GM12878 (cell line): Measurements from ENCODE around the gene ANO3. TPM values are rescaled to one million over a fixed set of nuclear protein-coding genes. Genes with fewer than 3 reads are reported as not detected.

Experiments used
- ATAC-seq: fragments of 200-7000 bp; cut with Tn5 transposase; 3 replicates; pipeline ENCODE4 v1.9.1; 2020; ENCODE audit warnings: mild to moderate bottlenecking, moderate library complexity
- BruUV-seq: library from RNA; stranded (reverse); fragments of 400-500 nt; replicated peaks from 2 replicates; lab custom pipeline; 2021; lab: Mats Ljungman, UMichigan
- CTCF ChIA-PET: fragments of 300-600 bp; sonication (Branson Sonifier 250); formaldehyde crosslinking; extraction: SDS; loops from one replicate; lab custom pipeline; 2021; ENCODE audit warnings: inconsistent platforms; lab: Yijun Ruan, JAX
- POLR2A ChIA-PET: fragments of 350-600 bp; formaldehyde crosslinking; extraction: SDS; loops from one replicate; lab custom pipeline; 2021; ENCODE audit warnings: inconsistent platforms; lab: Charles Lee
- RAD21 ChIA-PET: fragments of 300-600 bp; sonication (Branson Sonifier 250); formaldehyde crosslinking; loops from one replicate; lab custom pipeline; 2023; ENCODE audit warnings: antibody characterized with exemption; ENCODE audit not compliant: unreplicated experiment; lab: Charles Lee
- SMC1A ChIA-PET: fragments of 300-600 bp; sonication (Branson Sonifier 250); formaldehyde crosslinking; loops from one replicate; lab custom pipeline; 2023; ENCODE audit not compliant: unreplicated experiment, uncharacterized antibody; lab: Charles Lee
- DNase-seq: peaks from one replicate; pipeline ENCODE4 v3.0.0-alpha.2; 2011; ENCODE audit warnings: low read depth, low spot score
- FAIRE-seq: peaks from 3 replicates; lab custom pipeline; 2011; peaks lifted over from hg19 to GRCh38; lab: Jason Lieb, UNC
- H2AFZ ChIP-seq: 2 replicates; pipeline ENCODE4 v1.6.0; 2011; ENCODE audit warnings: low read depth, low read length, control low read depth; ENCODE audit not compliant: control insufficient read depth
- H3K27ac ChIP-seq: 2 replicates; pipeline ENCODE4 v1.5.1; 2011; ENCODE audit warnings: control low read depth; ENCODE audit not compliant: control insufficient read depth, insufficient read depth
- H3K27me3 ChIP-seq, 2 experiments: replicated peaks in 1 of 2; 2 replicates each; pipeline versions ENCODE4 v1.6.0 to v1.6.1; 2011; ENCODE audit warnings: low read length in 1 of 2; ENCODE audit not compliant: control insufficient read depth in 2 of 2, insufficient read depth in 2 of 2
- H3K36me3 ChIP-seq, 2 experiments: 2 replicates each; pipeline ENCODE4 v1.5.1; 2011; ENCODE audit warnings: low read length in 1 of 2; ENCODE audit not compliant: control insufficient read depth in 2 of 2, insufficient read depth in 2 of 2
- H3K4me1 ChIP-seq: 2 replicates; pipeline ENCODE4 v1.6.1; 2011; ENCODE audit warnings: mild to moderate bottlenecking, low read length, moderate library complexity, mixed read lengths; ENCODE audit not compliant: control insufficient read depth, insufficient read depth
- H3K4me2 ChIP-seq: 2 replicates; pipeline ENCODE4 v1.6.0; 2011; ENCODE audit warnings: control low read depth; ENCODE audit not compliant: control insufficient read depth, insufficient read depth
- H3K4me3 ChIP-seq: fragments of 200-600 bp; sonication (generic); 2 replicates; pipeline ENCODE4 v1.5.1; 2016
- H3K79me2 ChIP-seq: 2 replicates; pipeline ENCODE4 v1.6.0; 2011; ENCODE audit warnings: low read length; ENCODE audit not compliant: control insufficient read depth, insufficient read depth
- H3K9ac ChIP-seq: 2 replicates; pipeline ENCODE4 v1.8.0; 2011; ENCODE audit warnings: low read length, control low read depth, mixed read lengths; ENCODE audit not compliant: control insufficient read depth, insufficient read depth
- H3K9me3 ChIP-seq: replicated peaks from 3 replicates; pipeline ENCODE4 v1.5.1; 2011; ENCODE audit warnings: mild to moderate bottlenecking, low read length; ENCODE audit not compliant: control insufficient read depth, insufficient read depth
- H4K20me1 ChIP-seq: 2 replicates; pipeline ENCODE4 v1.6.0; 2011; ENCODE audit not compliant: control insufficient read depth, insufficient read depth
- CUX1 ChIP-seq: IDR thresholded peaks from 2 replicates; pipeline ENCODE4 v1.6.1; 2012; ENCODE audit warnings: improper control_type of control experiment, low read depth, low read length; ENCODE audit not compliant: insufficient replicate concordance
- E2F8 ChIP-seq: fragments of 450-650 bp; IDR thresholded peaks from 2 replicates; pipeline ENCODE4 v1.6.1; 2018; ENCODE audit warnings: mild to moderate bottlenecking, low read depth, moderate library complexity; ENCODE audit not compliant: partially characterized antibody
- KDM1A ChIP-seq: fragments of 200-600 bp; sonication (generic); IDR thresholded peaks from 2 replicates; pipeline ENCODE4 v1.6.1; 2016; ENCODE audit warnings: borderline replicate concordance
- MLLT1 ChIP-seq: fragments of 450-650 bp; IDR thresholded peaks from 2 replicates; pipeline ENCODE4 v1.6.1; 2016; ENCODE audit warnings: mild to moderate bottlenecking
- MTA3 ChIP-seq: IDR thresholded peaks from 2 replicates; pipeline ENCODE4 v1.6.1; 2012; ENCODE audit warnings: low read length, inconsistent platforms, borderline replicate concordance
- NFXL1 ChIP-seq: fragments of 450-650 bp; IDR thresholded peaks from 2 replicates; pipeline ENCODE4 v1.6.1; 2017; ENCODE audit warnings: antibody characterized with exemption, mild to moderate bottlenecking, borderline replicate concordance
- NR2C1 ChIP-seq: fragments of 450-650 bp; IDR thresholded peaks from 2 replicates; pipeline ENCODE4 v1.6.1; 2017; ENCODE audit warnings: antibody characterized with exemption, mild to moderate bottlenecking, moderate library complexity
- ZNF274 ChIP-seq: IDR thresholded peaks from one replicate; pipeline ENCODE4 v1.8.0; 2011; ENCODE audit not compliant: insufficient read length, insufficient read depth
- WGBS: methylation state at CpG from one replicate; pipeline ENCODE4 v1.1.6; 2016; ENCODE audit warnings: low lambda C conversion rate; ENCODE audit not compliant: insufficient replicate concordance, insufficient coverage; ENCODE audit errors: missing lambda C conversion rate; 5-methylcytosine and 5-hydroxymethylcytosine counted together
- in situ Hi-C: fragments of 300-500 bp; cut with MboI; formaldehyde crosslinking; loops from 9 replicates; pipeline ENCODE4 v1.14.3; 2018; ENCODE audit warnings: mixed read lengths
- intact Hi-C: fragments of 100-400 bp; cut with micrococcal nuclease; formaldehyde crosslinking; loops from one replicate; pipeline ENCODE4 v1.14.2; 2022; ENCODE audit not compliant: unreplicated experiment
- polyA plus RNA-seq, 11 experiments: library from polyadenylated mRNA; depleted of rRNA in 4 of 11; unstranded in 6 of 11; stranded (reverse) in 5 of 11; fragments of >200 nt; fragmentation: Nextera tagmentation in 4 of 11; fragmentation: Illumina TruSeq in 1 of 11; extraction: Ambion mirVana in 4 of 11; extraction: Trizol in 1 of 11; gene quantifications; 1 replicate in 1 of 11; 2 replicates in 10 of 11; pipeline versions ENCODE4 v1.2.1 to v1.2.3, GENCODE V29; 2011 to 2016; ENCODE audit warnings: inconsistent platforms in 2 of 11, missing spikeins in 2 of 11, low read depth in 1 of 11
- total RNA-seq, 4 experiments: library from RNA; depleted of rRNA in 3 of 4; stranded (reverse); fragments of >200 nt in 3 of 4; fragmentation: Illumina TruSeq in 1 of 4; extraction: Trizol in 1 of 4; gene quantifications; 2 replicates each; pipeline versions ENCODE4 v1.2.1 to v1.2.3, GENCODE V29; 2013 to 2021
- TF ChIP-seq, protein P1 (sequence below): IDR thresholded peaks from 2 replicates; pipeline ENCODE4 v1.6.1; 2011; ENCODE audit warnings: borderline replicate concordance, low read depth, mild to moderate bottlenecking, moderate library complexity, low read length; ENCODE audit not compliant: insufficient read depth, poor library complexity, severe bottlenecking

Gene ANO3
- total and polyA plus RNA-seq, 10 of the 15 experiments (the other 5 are each of a cell fraction or from before 2014, with no cell fraction given) = 0.13 to 5.9 (median 0.44) TPM

DNA sequence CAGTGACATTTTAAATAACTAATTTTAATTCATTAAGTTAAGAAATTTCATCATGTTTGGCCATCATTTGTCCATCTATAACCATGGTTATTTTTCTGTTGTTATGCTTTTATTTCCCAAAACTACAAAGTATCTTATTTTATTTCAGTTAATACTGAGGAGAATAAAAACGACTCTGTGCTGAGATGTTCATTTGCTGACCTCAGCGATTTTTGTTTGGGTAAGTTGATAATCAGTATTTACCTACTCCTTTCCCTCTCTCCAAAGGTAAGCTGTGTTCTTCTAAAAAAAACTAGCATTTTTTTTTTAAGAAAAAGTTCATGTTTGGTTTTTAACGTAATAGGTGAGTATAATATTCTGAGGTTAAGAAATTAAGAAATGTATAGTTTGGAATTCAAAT lies 111.7 kb downstream of the ANO3 start:
- 2% methylated on average over 3 of the region's 3 CpGs for WGBS
- intact Hi-C loops (no loop called here), in situ Hi-C loops (no loop called here)
- H3K9me3 ChIP-seq = no peaks in the 10 kb centered on the region
- H3K36me3 ChIP-seq = no peaks in the 10 kb centered on the region
- no peak overlapping the region for H2AFZ ChIP-seq
- no peak overlapping the region for H3K4me3 ChIP-seq
- H3K79me2 ChIP-seq = no peaks in the 10 kb centered on the region
- DNase-seq = no peak
- no peak overlapping the region for H3K27ac ChIP-seq
- no peaks in the 10 kb centered on the region for H4K20me1 ChIP-seq
- H3K27me3 ChIP-seq = no peaks in the 10 kb centered on the region
- ATAC-seq = no peak
- ChIA-PET SMC1A (no interaction called here), POLR2A (no interaction called here), RAD21 (interaction anchor here (0.6 kb wide), 1 partner anchor 127 kb away, joined by 3 read pairs; no protein-coding TSS in a partner anchor), CTCF (no interaction called here)
- no TSS peak for BruUV-seq
- H3K4me2 ChIP-seq = no peak overlapping the region
- H3K4me1 ChIP-seq = no peaks in the 10 kb centered on the region
- H3K9ac ChIP-seq = no peak overlapping the region
- no peak for FAIRE-seq
- TF ChIP-seq CUX1 = no peak
- no peak for TF ChIP-seq KDM1A
- TF ChIP-seq, protein P1, sequence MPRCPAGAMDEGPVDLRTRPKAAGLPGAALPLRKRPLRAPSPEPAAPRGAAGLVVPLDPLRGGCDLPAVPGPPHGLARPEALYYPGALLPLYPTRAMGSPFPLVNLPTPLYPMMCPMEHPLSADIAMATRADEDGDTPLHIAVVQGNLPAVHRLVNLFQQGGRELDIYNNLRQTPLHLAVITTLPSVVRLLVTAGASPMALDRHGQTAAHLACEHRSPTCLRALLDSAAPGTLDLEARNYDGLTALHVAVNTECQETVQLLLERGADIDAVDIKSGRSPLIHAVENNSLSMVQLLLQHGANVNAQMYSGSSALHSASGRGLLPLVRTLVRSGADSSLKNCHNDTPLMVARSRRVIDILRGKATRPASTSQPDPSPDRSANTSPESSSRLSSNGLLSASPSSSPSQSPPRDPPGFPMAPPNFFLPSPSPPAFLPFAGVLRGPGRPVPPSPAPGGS = no peak
- no peak for TF ChIP-seq NFXL1
- no peak for TF ChIP-seq NR2C1
- TF ChIP-seq ZNF274 = no peak
- no peak for TF ChIP-seq MTA3
- TF ChIP-seq MLLT1 = no peak
- no peak for TF ChIP-seq E2F8
